Psoas muscle (tissue), 8 donors: ENCODE data around the gene UBAC2. TPM values are rescaled to one million over a fixed set of nuclear protein-coding genes. Genes with fewer than 3 reads are reported as not detected.
"Not testable (repeated sequence)": the region's sequence is repeated elsewhere in the genome, so short reads cannot be mapped to it uniquely, and the experiment has no call there.

ENCODE experiments used
- ATAC-seq, 4 donors: fragments of 200-7000 bp; cut with Tn5 transposase; one replicate each; pipeline ENCODE4 v1.9.1; 2020; ENCODE audit warnings: moderate library complexity in 3 of 4, mild to moderate bottlenecking in 2 of 4
- DNase-seq, 2 donors: peaks; one replicate each; pipeline ENCODE4 v3.0.0-alpha.2; 2020
- H3K27ac ChIP-seq: fragments of 200-600 bp; one replicate; pipeline ENCODE4 v1.8.0; 2022
- H3K27me3 ChIP-seq, 3 donors: fragments of 200-600 bp in 1 of 3; one replicate each; pipeline versions ENCODE4 v1.6.1 to v1.8.0; 2013 to 2022; ENCODE audit warnings: low read length in 2 of 3, mild to moderate bottlenecking in 2 of 3, moderate library complexity in 1 of 3; ENCODE audit not compliant: insufficient read depth in 3 of 3
- H3K36me3 ChIP-seq, 2 donors: fragments of 200-600 bp in 1 of 2; one replicate each; pipeline versions ENCODE4 v1.6.1 to v1.8.0; 2013 to 2022; ENCODE audit warnings: low read depth in 1 of 2, mild to moderate bottlenecking in 1 of 2, moderate library complexity in 1 of 2; ENCODE audit not compliant: insufficient read depth in 1 of 2
- H3K4me1 ChIP-seq: fragments of 200-600 bp; one replicate; pipeline ENCODE4 v1.8.0; 2022
- H3K4me3 ChIP-seq: fragments of 200-600 bp; one replicate; pipeline ENCODE4 v1.8.0; 2022; ENCODE audit warnings: mild to moderate bottlenecking
- H3K9me3 ChIP-seq: fragments of 200-600 bp; one replicate; pipeline ENCODE4 v1.8.0; 2022
- WGBS, 3 donors: extraction: QIAGEN DNeasy Blood & Tissue Kit; methylation state at CpG; one replicate each; pipeline versions ENCODE4 v1.1.6 to v1.1.7; 2013; 5-methylcytosine and 5-hydroxymethylcytosine counted together
- intact Hi-C, 2 donors: fragments of 100-400 bp; cut with DNase I; formaldehyde crosslinking; loops; one replicate each; pipeline versions ENCODE4 v1.11.0 to v1.14.2; 2022
- polyA plus RNA-seq, 3 donors: library from polyadenylated mRNA; stranded (reverse); fragments of 200-250 nt; gene quantifications; one replicate each; pipeline ENCODE4 v1.2.3, GENCODE V29; 2013
- total RNA-seq, 4 donors: library from RNA; stranded (reverse); fragmentation: NEBNext Ultra II Directional in 2 of 4; extraction: Animal tissue kit (Norgen Biotek cat#: 25700) in 2 of 4; gene quantifications; one replicate each; pipeline versions ENCODE4 v1.2.1 to v1.2.4, GENCODE V29; 2021 to 2023
- TF ChIP-seq, protein P1 (sequence below): fragments of 200-600 bp; IDR thresholded peaks from one replicate; pipeline ENCODE4 v1.8.0; 2022; ENCODE audit warnings: antibody characterized with exemption
- donor health status: healthy with polysubstance abuse.
- donor health status: DM: no; HTN: no; CAD: no; lungs with moderate emphysema.
- donor health status: Bipolar disorder and iron deficiency.
- donor health status: healthy.
- donor health status: DM: yes; HTN: yes; CAD: no.
- donor health status: DM: no; HTN: no; CAD: no.
- donor health status: DM: no; HTN: no; CAD: no.
- donor health status: DM: yes; HTN: yes; CAD: no.

Gene UBAC2
- total and polyA plus RNA-seq, 7 donors = 54.1 to 97.1 (median 71.7) TPM

DNA sequence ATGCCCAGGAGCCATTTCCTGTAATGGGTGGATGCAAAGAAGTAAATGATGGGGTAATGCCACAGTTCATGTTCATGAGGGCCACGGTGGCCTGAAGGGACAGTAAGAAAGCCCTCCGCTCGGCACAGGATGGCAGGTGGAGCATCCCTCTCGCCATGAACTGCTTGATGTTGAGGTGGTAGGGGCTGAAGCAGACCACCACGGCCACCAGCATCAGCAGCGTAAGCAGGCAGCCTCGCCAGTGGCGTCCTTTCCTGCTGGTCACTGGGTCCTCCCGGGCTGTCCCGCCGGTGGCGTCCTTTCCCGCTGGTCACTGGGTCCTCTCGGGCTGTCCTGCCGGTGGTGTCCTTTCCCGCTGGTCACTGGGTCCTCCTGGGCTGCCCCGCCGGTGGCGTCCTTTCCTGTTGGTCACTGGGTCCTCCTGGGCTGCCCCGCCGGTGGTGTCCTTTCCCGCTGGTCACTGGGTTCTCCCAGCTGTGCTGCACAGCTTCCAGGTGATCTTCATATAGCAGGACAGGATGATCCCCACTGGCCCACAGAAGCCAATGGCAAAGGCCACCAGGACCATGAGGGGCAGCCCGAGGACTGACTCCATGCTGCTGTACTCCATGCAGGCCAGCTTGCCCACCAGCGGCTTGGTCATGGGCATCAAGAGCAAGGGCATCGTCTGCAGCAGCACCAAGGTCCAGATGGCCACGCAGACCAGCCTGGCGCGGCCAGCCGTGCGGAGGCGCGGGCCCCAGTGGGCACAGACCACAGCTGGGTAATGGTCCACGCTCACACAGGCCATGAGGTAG lies 207.4 kb downstream of the UBAC2 start:
- no peaks in the 10 kb centered on the region for H3K9me3 ChIP-seq
- H3K4me3 ChIP-seq = no peak overlapping the region
- H3K4me1 ChIP-seq = no peaks in the 10 kb centered on the region
- DNase-seq (peak in 1 of 2 donors; percentile 45), ATAC-seq (no peak)
- H3K27ac ChIP-seq = no peak overlapping the region
- intact Hi-C loops = no loop called here
- 84 to 93% (median 89%) methylated on average over 20 to 30 of the region's 33 CpGs for WGBS, 3 donors
- peaks cover 0 to 9% (median 2%) of the 10 kb centered on the region in 3 donors for H3K27me3 ChIP-seq
- TF ChIP-seq, protein P1, sequence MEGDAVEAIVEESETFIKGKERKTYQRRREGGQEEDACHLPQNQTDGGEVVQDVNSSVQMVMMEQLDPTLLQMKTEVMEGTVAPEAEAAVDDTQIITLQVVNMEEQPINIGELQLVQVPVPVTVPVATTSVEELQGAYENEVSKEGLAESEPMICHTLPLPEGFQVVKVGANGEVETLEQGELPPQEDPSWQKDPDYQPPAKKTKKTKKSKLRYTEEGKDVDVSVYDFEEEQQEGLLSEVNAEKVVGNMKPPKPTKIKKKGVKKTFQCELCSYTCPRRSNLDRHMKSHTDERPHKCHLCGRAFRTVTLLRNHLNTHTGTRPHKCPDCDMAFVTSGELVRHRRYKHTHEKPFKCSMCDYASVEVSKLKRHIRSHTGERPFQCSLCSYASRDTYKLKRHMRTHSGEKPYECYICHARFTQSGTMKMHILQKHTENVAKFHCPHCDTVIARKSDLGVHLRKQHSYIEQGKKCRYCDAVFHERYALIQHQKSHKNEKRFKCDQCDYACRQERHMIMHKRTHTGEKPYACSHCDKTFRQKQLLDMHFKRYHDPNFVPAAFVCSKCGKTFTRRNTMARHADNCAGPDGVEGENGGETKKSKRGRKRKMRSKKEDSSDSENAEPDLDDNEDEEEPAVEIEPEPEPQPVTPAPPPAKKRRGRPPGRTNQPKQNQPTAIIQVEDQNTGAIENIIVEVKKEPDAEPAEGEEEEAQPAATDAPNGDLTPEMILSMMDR = no peak
- no peaks in the 10 kb centered on the region for H3K36me3 ChIP-seq

DNA sequence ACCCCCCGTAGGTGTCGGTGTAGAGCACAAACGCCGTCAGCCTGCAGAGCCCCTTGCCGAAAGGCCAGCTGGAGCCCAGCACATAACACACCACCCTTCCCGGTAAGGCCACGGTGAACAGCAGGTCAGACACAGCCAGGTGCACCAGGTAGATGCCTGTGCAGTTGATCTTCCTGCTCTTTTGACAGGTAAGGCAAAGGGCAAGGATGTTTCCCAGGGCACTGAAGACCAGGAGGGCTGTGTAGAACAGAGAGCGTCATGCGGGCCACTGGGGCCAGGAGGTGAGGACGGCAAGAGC lies 208.0 kb downstream of the UBAC2 start:
- TF ChIP-seq, protein P1 = no peak
- Histone ChIP-seq H3K36me3 (no peaks in the 10 kb centered on the region), H3K4me3 (no peak overlapping the region), H3K27me3 (peaks cover 0 to 9% (median 2%) of the 10 kb centered on the region in 3 donors), H3K4me1 (no peaks in the 10 kb centered on the region), H3K27ac (no peak overlapping the region), H3K9me3 (no peaks in the 10 kb centered on the region)
- intact Hi-C loops = no loop called here
- 89 to 98% (median 96%) methylated on average over 10 of the region's 10 CpGs for WGBS, 3 donors
- no peak for ATAC-seq
- no peak for DNase-seq

DNA sequence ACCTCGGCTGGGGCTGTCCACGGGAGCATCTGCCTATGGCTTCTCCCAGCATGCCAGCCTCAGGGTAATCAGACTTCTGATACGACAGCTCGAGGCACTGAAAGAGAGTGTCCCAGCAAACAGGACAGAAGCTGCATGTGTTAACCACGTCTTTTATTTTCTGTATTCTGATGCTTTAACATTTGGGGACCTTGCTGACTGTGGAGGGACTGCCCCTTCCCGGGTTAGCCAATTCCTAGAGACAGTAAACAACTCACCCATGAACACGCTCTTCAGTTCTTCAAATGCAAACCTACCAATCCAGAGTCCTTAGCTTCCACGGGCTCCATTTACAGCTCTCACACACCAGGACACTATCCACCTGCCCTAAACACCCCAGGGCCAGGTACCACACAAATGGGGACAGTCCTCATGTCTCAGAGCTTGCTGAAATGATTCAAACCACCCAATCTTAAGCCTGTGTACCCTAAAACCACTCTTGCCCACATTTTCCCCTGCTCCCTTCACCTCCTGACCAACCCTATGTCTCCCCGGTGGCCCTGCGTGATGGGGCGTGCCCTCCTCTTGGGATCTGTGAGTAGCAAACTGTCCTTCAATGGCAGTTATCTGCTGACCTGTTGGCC lies 208.9 kb downstream of the UBAC2 start:
- WGBS, 3 donors = 76 to 84% (median 83%) methylated on average over 11 of the region's 11 CpGs
- ATAC-seq, H3K27me3 ChIP-seq: not testable (repeated sequence)

DNA sequence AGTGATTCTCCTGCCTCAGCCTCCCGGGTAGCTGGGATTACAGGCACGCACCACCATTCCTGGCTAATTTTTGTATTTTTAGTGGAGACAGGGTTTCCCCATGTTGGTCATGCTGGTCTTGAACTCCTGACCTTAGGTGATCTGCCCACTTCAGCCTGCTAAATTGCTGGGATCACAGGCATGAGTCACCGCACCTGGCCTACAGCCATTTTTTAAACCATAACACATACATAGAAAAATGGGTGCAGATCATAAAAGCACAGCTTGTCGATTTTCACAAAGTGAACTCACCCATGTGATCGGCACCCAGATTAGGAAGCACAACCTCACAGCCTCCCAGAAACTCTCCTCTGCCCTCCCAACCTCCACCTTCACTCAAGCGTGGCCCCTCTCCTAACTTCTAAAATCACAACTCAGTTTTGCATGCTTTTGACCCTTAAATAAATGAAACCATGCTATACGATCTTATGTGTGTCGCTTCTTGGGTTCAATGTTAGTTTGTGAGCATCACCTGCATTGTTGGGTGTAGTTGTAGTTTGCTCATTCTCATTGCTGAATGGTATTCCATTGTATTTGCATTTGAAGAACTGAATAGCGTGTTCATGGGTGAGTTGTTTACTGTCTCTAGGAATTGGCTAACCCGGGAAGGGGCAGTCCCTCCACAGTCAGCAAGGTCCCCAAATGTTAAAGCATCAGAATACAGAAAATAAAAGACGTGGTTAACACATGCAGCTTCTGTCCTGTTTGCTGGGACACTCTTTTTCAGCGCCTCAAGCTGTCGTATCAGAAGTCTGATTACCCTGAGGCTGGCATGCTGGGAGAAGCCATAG lies 210.2 kb downstream of the UBAC2 start:
- H3K27me3 ChIP-seq, intact Hi-C loops, ATAC-seq, H3K9me3 ChIP-seq, H3K4me3 ChIP-seq, H3K4me1 ChIP-seq, H3K36me3 ChIP-seq, H3K27ac ChIP-seq: not testable (repeated sequence)
- 81 to 86% (median 84%) methylated on average over 13 of the region's 13 CpGs for WGBS, 3 donors
- peak in 1 of 2 donors; percentile 0 for DNase-seq

More for the DNA sequence above, 208.9 kb downstream of the UBAC2 start:
- H3K27ac ChIP-seq, H3K36me3 ChIP-seq, intact Hi-C loops, H3K4me3 ChIP-seq, H3K9me3 ChIP-seq, H3K4me1 ChIP-seq: not testable (repeated sequence)
- peak in 1 of 2 donors; percentile 27 for DNase-seq

DNA sequence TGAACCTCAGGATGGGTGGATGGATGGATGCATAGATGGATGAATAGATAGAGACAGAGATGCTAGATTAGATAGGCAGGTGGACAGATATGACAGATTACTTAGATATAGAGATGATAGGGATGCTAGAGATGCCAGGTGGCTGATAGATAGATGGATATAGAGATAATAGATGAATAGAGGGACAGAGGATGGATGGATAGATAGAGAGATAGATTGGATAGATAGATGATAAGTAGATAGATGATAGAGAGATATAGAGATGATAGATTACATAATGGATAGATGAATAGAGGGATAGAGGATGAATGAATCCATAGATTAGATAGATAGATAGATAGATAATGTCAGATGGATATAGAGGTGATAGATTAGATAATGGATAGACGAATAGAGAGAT lies 212.2 kb downstream of the UBAC2 start:
- Histone ChIP-seq H3K27ac (no peak overlapping the region), H3K4me1 (no peaks in the 10 kb centered on the region), H3K9me3 (no peaks in the 10 kb centered on the region), H3K4me3 (no peak overlapping the region), H3K36me3 (no peaks in the 10 kb centered on the region), H3K27me3 (peaks cover 0 to 14% (median 5%) of the 10 kb centered on the region in 3 donors)
- ATAC-seq = no peak
- intact Hi-C loops = no loop called here
- TF ChIP-seq, protein P1 = no peak
- no peak for DNase-seq
- WGBS, 3 donors = 79 to 97% (median 87%) methylated on average over 1 of the region's 1 CpG
